K562 (cell line): ENCODE measurements around the gene ENO2.

Source experiments
- NFIC ChIP-seq: fragments of 450-650 bp; IDR thresholded peaks from 2 replicates; pipeline ENCODE4 v1.6.1; 2017; ENCODE audit warnings: mild to moderate bottlenecking, inconsistent platforms
- NFRKB ChIP-seq: fragments of 450-650 bp; IDR thresholded peaks from 2 replicates; pipeline ENCODE4 v1.6.1; 2016; ENCODE audit warnings: low read depth
- PHF21A ChIP-seq: fragments of 450-650 bp; IDR thresholded peaks from 2 replicates; pipeline ENCODE4 v1.6.1; 2017; ENCODE audit warnings: low read depth, borderline replicate concordance
- POLR2A ChIP-seq: fragments of 450-650 bp; conservative IDR thresholded peaks from 2 replicates; pipeline ENCODE4 v1.6.1; 2016
- RAD21 ChIP-seq, 2 experiments: fragments of 250-450 bp in 1 of 2; fragments of 450-650 bp in 1 of 2; sonication (Bioruptor Pico) in 1 of 2; formaldehyde crosslinking in 1 of 2; IDR thresholded peaks in 1 of 2; conservative IDR thresholded peaks in 1 of 2; 2 replicates each; pipeline versions ENCODE4 v1.4.0 to v1.8.0; 2020 to 2022; ENCODE audit warnings: mild to moderate bottlenecking in 2 of 2, moderate library complexity in 1 of 2
- RCOR1 ChIP-seq, 2 experiments: IDR thresholded peaks; 2 replicates each; pipeline ENCODE4 v1.6.1; 2012; ENCODE audit warnings: low read depth in 2 of 2, low read length in 2 of 2, borderline replicate concordance in 1 of 2, improper control_type of control experiment in 1 of 2
- SETDB1 ChIP-seq: IDR thresholded peaks from one replicate; pipeline ENCODE4 v1.6.1; 2012; ENCODE audit warnings: low read length, control low read depth, inconsistent platforms
- TARDBP ChIP-seq: fragments of 450-650 bp; IDR thresholded peaks from 2 replicates; pipeline ENCODE4 v1.6.1; 2016

DNA sequence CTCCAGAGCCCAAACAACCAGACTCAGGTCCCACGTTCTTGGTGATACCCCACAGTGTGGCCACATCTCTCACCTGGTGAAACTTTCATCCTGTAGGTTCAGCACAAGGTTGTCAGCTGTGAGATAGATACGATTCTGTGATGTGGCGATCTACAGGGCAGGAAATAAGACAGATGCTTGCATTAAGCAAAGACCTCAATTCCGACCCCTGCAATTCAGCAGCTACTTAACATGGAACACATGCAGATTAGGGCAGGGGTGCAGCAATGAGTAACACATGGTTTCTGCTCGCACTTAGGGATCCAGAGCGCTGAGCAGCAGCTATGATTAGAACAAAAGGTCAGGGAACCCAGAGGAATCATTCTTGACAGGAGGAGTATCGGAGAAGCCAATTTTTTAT lies 52.0 kb downstream of the ENO2 start:
- no peak for TF ChIP-seq RAD21 (CRISPR knock-in tag; conservative IDR thresholded peaks at IDR 0.05 in 1 of 2, IDR thresholded peaks at IDR 0.05 in 1 of 2)
- TF ChIP-seq POLR2A = no peak
- no peak for TF ChIP-seq NFIC
- TF ChIP-seq NFRKB = no peak
- no peak for TF ChIP-seq TARDBP
- no peak for TF ChIP-seq SETDB1
- TF ChIP-seq PHF21A = no peak
- no peak for TF ChIP-seq RCOR1 (IDR thresholded peaks at IDR 0.05; ENCODE audit: borderline replicate concordance in 1 of 2, low read depth in 2 of 2, low read length in 2 of 2)
